H1 (cell line): ENCODE data around the gene RORB. TPM values are rescaled to one million over a fixed set of nuclear protein-coding genes. Genes with fewer than 3 reads are reported as not detected.
A peak's percentile ranks its signal among the peaks of the same experiment; 100 is the strongest.

Experiments
- JUND ChIP-seq: IDR thresholded peaks from 2 replicates; pipeline ENCODE4 v1.6.1; 2011; ENCODE audit warnings: mild to moderate bottlenecking, improper control_type of control experiment, low read length
- POLR2A ChIP-seq, 2 experiments: IDR thresholded peaks; 1 replicate in 1 of 2; 2 replicates in 1 of 2; pipeline ENCODE4 v1.6.1; 2011; ENCODE audit warnings: low read depth in 2 of 2, low read length in 2 of 2, mild to moderate bottlenecking in 2 of 2; ENCODE audit errors: control extremely low read depth in 1 of 2
- RBBP5 ChIP-seq: IDR thresholded peaks from 2 replicates; pipeline ENCODE4 v1.7.1; 2012; ENCODE audit warnings: low read depth, mild to moderate bottlenecking, inconsistent platforms, low read length, moderate library complexity, borderline replicate concordance
- SRF ChIP-seq: IDR thresholded peaks from 2 replicates; pipeline ENCODE4 v1.6.1; 2011; ENCODE audit warnings: mild to moderate bottlenecking, low read depth, low read length, moderate library complexity
- polyA plus RNA-seq, 7 experiments: library from polyadenylated mRNA; depleted of rRNA in 3 of 7; stranded (reverse) in 5 of 7; unstranded in 2 of 7; fragments of >200 nt in 5 of 7; fragments of 200-250 nt in 2 of 7; gene quantifications; 1 replicate in 5 of 7; 2 replicates in 1 of 7; 4 replicates in 1 of 7; pipeline versions ENCODE4 v1.2.1 to v1.2.3, GENCODE V29; 2011 to 2013; ENCODE audit warnings: missing spikeins in 2 of 7, mixed read lengths in 2 of 7
- total RNA-seq: library from RNA; stranded (reverse); fragmentation: NEBNext Ultra II Directional; extraction: Animal tissue kit (Norgen Biotek cat#: 25700); gene quantifications from 2 replicates; pipeline ENCODE4 v1.2.1, GENCODE V29; 2021
- TF ChIP-seq, protein P1 (sequence below): fragments of 300-600 bp; sonication (generic); IDR thresholded peaks from 2 replicates; pipeline ENCODE4 v1.7.1; 2012; ENCODE audit warnings: low read length, moderate library complexity, mild to moderate bottlenecking, inconsistent platforms; ENCODE audit not compliant: insufficient replicate concordance
- TF ChIP-seq, protein P2 (sequence below): IDR thresholded peaks from 2 replicates; pipeline ENCODE4 v1.6.1; 2011; ENCODE audit warnings: low read length, improper control_type of control experiment

The RORB gene
- total and polyA plus RNA-seq, 2 of the 8 experiments (the other 6 are each of a cell fraction or from before 2014, with no cell fraction given) = 2.3 to 7.1 TPM

GRCh38 chr9:74493512-74493911 lies 3.6 kb upstream of the RORB start (continued):
- TF ChIP-seq, protein P1, sequence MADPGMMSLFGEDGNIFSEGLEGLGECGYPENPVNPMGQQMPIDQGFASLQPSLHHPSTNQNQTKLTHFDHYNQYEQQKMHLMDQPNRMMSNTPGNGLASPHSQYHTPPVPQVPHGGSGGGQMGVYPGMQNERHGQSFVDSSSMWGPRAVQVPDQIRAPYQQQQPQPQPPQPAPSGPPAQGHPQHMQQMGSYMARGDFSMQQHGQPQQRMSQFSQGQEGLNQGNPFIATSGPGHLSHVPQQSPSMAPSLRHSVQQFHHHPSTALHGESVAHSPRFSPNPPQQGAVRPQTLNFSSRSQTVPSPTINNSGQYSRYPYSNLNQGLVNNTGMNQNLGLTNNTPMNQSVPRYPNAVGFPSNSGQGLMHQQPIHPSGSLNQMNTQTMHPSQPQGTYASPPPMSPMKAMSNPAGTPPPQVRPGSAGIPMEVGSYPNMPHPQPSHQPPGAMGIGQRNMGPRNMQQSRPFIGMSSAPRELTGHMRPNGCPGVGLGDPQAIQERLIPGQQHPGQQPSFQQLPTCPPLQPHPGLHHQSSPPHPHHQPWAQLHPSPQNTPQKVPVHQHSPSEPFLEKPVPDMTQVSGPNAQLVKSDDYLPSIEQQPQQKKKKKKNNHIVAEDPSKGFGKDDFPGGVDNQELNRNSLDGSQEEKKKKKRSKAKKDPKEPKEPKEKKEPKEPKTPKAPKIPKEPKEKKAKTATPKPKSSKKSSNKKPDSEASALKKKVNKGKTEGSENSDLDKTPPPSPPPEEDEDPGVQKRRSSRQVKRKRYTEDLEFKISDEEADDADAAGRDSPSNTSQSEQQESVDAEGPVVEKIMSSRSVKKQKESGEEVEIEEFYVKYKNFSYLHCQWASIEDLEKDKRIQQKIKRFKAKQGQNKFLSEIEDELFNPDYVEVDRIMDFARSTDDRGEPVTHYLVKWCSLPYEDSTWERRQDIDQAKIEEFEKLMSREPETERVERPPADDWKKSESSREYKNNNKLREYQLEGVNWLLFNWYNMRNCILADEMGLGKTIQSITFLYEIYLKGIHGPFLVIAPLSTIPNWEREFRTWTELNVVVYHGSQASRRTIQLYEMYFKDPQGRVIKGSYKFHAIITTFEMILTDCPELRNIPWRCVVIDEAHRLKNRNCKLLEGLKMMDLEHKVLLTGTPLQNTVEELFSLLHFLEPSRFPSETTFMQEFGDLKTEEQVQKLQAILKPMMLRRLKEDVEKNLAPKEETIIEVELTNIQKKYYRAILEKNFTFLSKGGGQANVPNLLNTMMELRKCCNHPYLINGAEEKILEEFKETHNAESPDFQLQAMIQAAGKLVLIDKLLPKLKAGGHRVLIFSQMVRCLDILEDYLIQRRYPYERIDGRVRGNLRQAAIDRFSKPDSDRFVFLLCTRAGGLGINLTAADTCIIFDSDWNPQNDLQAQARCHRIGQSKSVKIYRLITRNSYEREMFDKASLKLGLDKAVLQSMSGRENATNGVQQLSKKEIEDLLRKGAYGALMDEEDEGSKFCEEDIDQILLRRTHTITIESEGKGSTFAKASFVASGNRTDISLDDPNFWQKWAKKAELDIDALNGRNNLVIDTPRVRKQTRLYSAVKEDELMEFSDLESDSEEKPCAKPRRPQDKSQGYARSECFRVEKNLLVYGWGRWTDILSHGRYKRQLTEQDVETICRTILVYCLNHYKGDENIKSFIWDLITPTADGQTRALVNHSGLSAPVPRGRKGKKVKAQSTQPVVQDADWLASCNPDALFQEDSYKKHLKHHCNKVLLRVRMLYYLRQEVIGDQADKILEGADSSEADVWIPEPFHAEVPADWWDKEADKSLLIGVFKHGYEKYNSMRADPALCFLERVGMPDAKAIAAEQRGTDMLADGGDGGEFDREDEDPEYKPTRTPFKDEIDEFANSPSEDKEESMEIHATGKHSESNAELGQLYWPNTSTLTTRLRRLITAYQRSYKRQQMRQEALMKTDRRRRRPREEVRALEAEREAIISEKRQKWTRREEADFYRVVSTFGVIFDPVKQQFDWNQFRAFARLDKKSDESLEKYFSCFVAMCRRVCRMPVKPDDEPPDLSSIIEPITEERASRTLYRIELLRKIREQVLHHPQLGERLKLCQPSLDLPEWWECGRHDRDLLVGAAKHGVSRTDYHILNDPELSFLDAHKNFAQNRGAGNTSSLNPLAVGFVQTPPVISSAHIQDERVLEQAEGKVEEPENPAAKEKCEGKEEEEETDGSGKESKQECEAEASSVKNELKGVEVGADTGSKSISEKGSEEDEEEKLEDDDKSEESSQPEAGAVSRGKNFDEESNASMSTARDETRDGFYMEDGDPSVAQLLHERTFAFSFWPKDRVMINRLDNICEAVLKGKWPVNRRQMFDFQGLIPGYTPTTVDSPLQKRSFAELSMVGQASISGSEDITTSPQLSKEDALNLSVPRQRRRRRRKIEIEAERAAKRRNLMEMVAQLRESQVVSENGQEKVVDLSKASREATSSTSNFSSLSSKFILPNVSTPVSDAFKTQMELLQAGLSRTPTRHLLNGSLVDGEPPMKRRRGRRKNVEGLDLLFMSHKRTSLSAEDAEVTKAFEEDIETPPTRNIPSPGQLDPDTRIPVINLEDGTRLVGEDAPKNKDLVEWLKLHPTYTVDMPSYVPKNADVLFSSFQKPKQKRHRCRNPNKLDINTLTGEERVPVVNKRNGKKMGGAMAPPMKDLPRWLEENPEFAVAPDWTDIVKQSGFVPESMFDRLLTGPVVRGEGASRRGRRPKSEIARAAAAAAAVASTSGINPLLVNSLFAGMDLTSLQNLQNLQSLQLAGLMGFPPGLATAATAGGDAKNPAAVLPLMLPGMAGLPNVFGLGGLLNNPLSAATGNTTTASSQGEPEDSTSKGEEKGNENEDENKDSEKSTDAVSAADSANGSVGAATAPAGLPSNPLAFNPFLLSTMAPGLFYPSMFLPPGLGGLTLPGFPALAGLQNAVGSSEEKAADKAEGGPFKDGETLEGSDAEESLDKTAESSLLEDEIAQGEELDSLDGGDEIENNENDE = peak; percentile 67
- TF ChIP-seq POLR2A (IDR thresholded peaks at IDR 0.05; ENCODE audit: control extremely low read depth in 1 of 2, low read depth in 2 of 2, low read length in 2 of 2) (no peak), JUND (no peak), SRF (no peak), RBBP5 (no peak)
- TF ChIP-seq, protein P2, sequence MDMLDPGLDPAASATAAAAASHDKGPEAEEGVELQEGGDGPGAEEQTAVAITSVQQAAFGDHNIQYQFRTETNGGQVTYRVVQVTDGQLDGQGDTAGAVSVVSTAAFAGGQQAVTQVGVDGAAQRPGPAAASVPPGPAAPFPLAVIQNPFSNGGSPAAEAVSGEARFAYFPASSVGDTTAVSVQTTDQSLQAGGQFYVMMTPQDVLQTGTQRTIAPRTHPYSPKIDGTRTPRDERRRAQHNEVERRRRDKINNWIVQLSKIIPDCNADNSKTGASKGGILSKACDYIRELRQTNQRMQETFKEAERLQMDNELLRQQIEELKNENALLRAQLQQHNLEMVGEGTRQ = no peak
